Myocyte (in vitro differentiated cells): ENCODE results near the gene KAT8. TPM values are rescaled to one million over a fixed set of nuclear protein-coding genes. Genes with fewer than 3 reads are reported as not detected.
"Not testable (repeated sequence)": the region's sequence is repeated elsewhere in the genome, so short reads cannot be mapped to it uniquely, and the experiment has no call there.

Source experiments
- DNase-seq: peaks from one replicate; pipeline ENCODE4 v3.0.0-alpha.2; 2012; ENCODE audit warnings: low read depth
- total RNA-seq: library from RNA; depleted of rRNA; stranded (reverse); fragments of >200 nt; gene quantifications from 2 replicates; pipeline ENCODE4 v1.2.3, GENCODE V29; 2014

Gene KAT8
- total RNA-seq, 1 donor from 2014 or later: 46.7 TPM

- not testable (repeated sequence) for DNase-seq
These were observed 27.0 kb downstream of the KAT8 start for GRCh38 chr16:31144418-31144817.

- DNase-seq: no peak
These were observed 28.0 kb downstream of the KAT8 start for GRCh38 chr16:31145398-31145990.

- DNase-seq: no peak
These were observed 30.1 kb downstream of the KAT8 start for GRCh38 chr16:31147574-31147973.

GRCh38 chr16:31148281-31148728 lies 30.8 kb downstream of the KAT8 start:
- DNase-seq: no peak

GRCh38 chr16:31148896-31149295 lies 31.4 kb downstream of the KAT8 start:
- no peak for DNase-seq

- DNase-seq: no peak
These were observed 31.9 kb downstream of the KAT8 start for GRCh38 chr16:31149332-31149731.

GRCh38 chr16:31149894-31150890 lies 32.7 kb downstream of the KAT8 start, which contains the start of gene PRSS36:
Gene PRSS36, minus strand, starts transcription at chr16:31150066. Its CDS starts 31 bp downstream, at chr16:31150035.
- no peak for DNase-seq

GRCh38 chr16:31150976-31151375 lies 33.5 kb downstream of the KAT8 start:
- not testable (repeated sequence) for DNase-seq

GRCh38 chr16:31157136-31157535 lies 39.7 kb downstream of the KAT8 start:
- DNase-seq: no peak

- DNase-seq: no peak
These were observed 49.9 kb downstream of the KAT8 start for GRCh38 chr16:31167315-31167714.

GRCh38 chr16:31168848-31169247 lies 51.4 kb downstream of the KAT8 start:
- DNase-seq: no peak

GRCh38 chr16:31170048-31170447 lies 52.6 kb downstream of the KAT8 start:
- DNase-seq: not testable (repeated sequence)

- peak; percentile 98 for DNase-seq
These were observed 59.7 kb downstream of the KAT8 start for GRCh38 chr16:31177136-31177535.

GRCh38 chr16:31179219-31179746 lies 61.8 kb downstream of the KAT8 start:
- no peak for DNase-seq

GRCh38 chr16:31179747-31180459 lies 62.4 kb downstream of the KAT8 start, which contains the start of gene FUS:
Gene FUS, plus strand, starts transcription at chr16:31180139. Its CDS starts 76 bp downstream, at chr16:31180215.
- peak; percentile 89 for DNase-seq

Other genes starting within 250 kb of the KAT8 start
- gene BCL7C, start 223.6 kb upstream of the KAT8 start, total RNA-seq: 25.4 and 35.4 TPM in 2 replicates
- 4.2 and 5.6 TPM in 2 replicates for gene CTF1, start 221.1 kb upstream of the KAT8 start, total RNA-seq
- 11.6 and 14.9 TPM in 2 replicates for gene FBXL19, start 194.1 kb upstream of the KAT8 start, total RNA-seq
- 53.9 and 60.0 TPM in 2 replicates for gene ORAI3, start 168.6 kb upstream of the KAT8 start, total RNA-seq
- gene SETD1A, start 159.9 kb upstream of the KAT8 start, total RNA-seq: 3.3 and 5.8 TPM in 2 replicates
- 98.3 and 128 TPM in 2 replicates for gene HSD3B7, start 132.5 kb upstream of the KAT8 start, total RNA-seq
- gene STX1B, start 107.0 kb upstream of the KAT8 start, total RNA-seq: 0.86 and 1.3 TPM in 2 replicates
- gene STX4, start 84.1 kb upstream of the KAT8 start, total RNA-seq: 47.3 and 51.0 TPM in 2 replicates
- gene ZNF668, start 43.4 kb upstream of the KAT8 start, total RNA-seq: 45.4 and 65.3 TPM in 2 replicates
- 17.6 and 29.6 TPM in 2 replicates for gene ZNF646, start 43.2 kb upstream of the KAT8 start, total RNA-seq
- gene PRSS53, start 28.7 kb upstream of the KAT8 start, total RNA-seq: 3.9 and 4.1 TPM in 2 replicates
- 143 and 171 TPM in 2 replicates for gene VKORC1, start 22.9 kb upstream of the KAT8 start, total RNA-seq
- gene BCKDK, start 9.3 kb upstream of the KAT8 start, total RNA-seq: 158 and 239 TPM in 2 replicates
- 0.08 TPM in 1 of 2 replicates, not detected in the other for gene PRSS8, start 18.1 kb downstream of the KAT8 start, total RNA-seq
- gene PRSS36, start 32.4 kb downstream of the KAT8 start, total RNA-seq: 0.51 and 1.6 TPM in 2 replicates
- gene FUS, start 62.5 kb downstream of the KAT8 start, total RNA-seq: 14.6 and 18.3 TPM in 2 replicates
- 2.3 and 3.0 TPM in 2 replicates for gene PYCARD, start 85.1 kb downstream of the KAT8 start, total RNA-seq
- 331 and 408 TPM in 2 replicates for gene TRIM72, start 96.5 kb downstream of the KAT8 start, total RNA-seq
- not detected in 2 replicates for gene PYDC1, start 99.5 kb downstream of the KAT8 start, total RNA-seq
- 0.13 and 0.62 TPM in 2 replicates for gene ITGAM, start 142.3 kb downstream of the KAT8 start, total RNA-seq
- 0.40 TPM in 1 of 2 replicates, not detected in the other for gene ITGAX, start 237.5 kb downstream of the KAT8 start, total RNA-seq